Endothelial cell of umbilical vein (primary cell): ENCODE data around the gene ZBTB20. TPM values are rescaled to one million over a fixed set of nuclear protein-coding genes. Genes with fewer than 3 reads are reported as not detected.

ENCODE experiments used
- BruUV-seq: library from RNA; stranded (reverse); fragments of 400-500 nt; replicated peaks from 2 replicates; lab custom pipeline; 2021; lab: Mats Ljungman, UMichigan
- CTCF ChIA-PET: fragments of 300-600, 350-600 bp; sonication (Branson Sonifier 250); formaldehyde crosslinking; loops from one replicate; lab custom pipeline; 2021; ENCODE audit warnings: antibody characterized with exemption, inconsistent platforms; lab: Charles Lee
- POLR2A ChIA-PET: fragments of 300-600, 350-600 bp; sonication (Branson Sonifier 250); formaldehyde crosslinking; loops from one replicate; lab custom pipeline; 2021; ENCODE audit warnings: antibody characterized with exemption, inconsistent platforms; lab: Charles Lee
- DNase-seq: peaks from one replicate; pipeline ENCODE4 v3.0.0-alpha.2; 2011; ENCODE audit warnings: low read depth, low spot score
- FAIRE-seq: peaks from 2 replicates; lab custom pipeline; 2011; peaks lifted over from hg19 to GRCh38; lab: Jason Lieb, UNC
- H2AFZ ChIP-seq: 2 replicates; pipeline ENCODE4 v1.6.0; 2012; ENCODE audit warnings: low read depth, low read length, control low read depth, inconsistent platforms
- H3K27ac ChIP-seq: 2 replicates; pipeline ENCODE4 v1.5.1; 2011; ENCODE audit warnings: low read depth, mild to moderate bottlenecking, control low read depth, low read length, moderate library complexity; ENCODE audit not compliant: insufficient read depth
- H3K27me3 ChIP-seq, 2 experiments: 2 replicates each; pipeline versions ENCODE4 v1.6.0 to v1.6.1; 2011; ENCODE audit warnings: low read length in 2 of 2, mixed read lengths in 1 of 2; ENCODE audit not compliant: control insufficient read depth in 2 of 2, insufficient read depth in 2 of 2
- H3K36me3 ChIP-seq, 2 experiments: 2 replicates in 1 of 2; 3 replicates in 1 of 2; pipeline ENCODE4 v1.5.1; 2011; ENCODE audit warnings: low read length in 2 of 2, mild to moderate bottlenecking in 1 of 2, moderate library complexity in 1 of 2; ENCODE audit not compliant: control insufficient read depth in 2 of 2, insufficient read depth in 2 of 2; ENCODE audit errors: extremely low read depth in 1 of 2
- H3K4me1 ChIP-seq: 3 replicates; pipeline ENCODE4 v1.5.1; 2011; ENCODE audit warnings: mild to moderate bottlenecking, low read length; ENCODE audit not compliant: control insufficient read depth, insufficient read depth; ENCODE audit errors: extremely low read depth
- H3K4me2 ChIP-seq: 2 replicates; pipeline ENCODE4 v1.6.1; 2011; ENCODE audit warnings: low read length, control low read depth, mixed read lengths; ENCODE audit not compliant: insufficient read depth
- H3K4me3 ChIP-seq, 3 experiments: fragments of 200-600 bp in 1 of 3; sonication (generic), shearing (Covaris generic) in 1 of 3; replicated peaks in 1 of 3; 2 replicates each; pipeline ENCODE4 v1.5.1; 2011 to 2016; ENCODE audit warnings: control low read depth in 3 of 3, low read length in 3 of 3, mild to moderate bottlenecking in 2 of 3, inconsistent platforms in 1 of 3, low read depth in 1 of 3, moderate library complexity in 1 of 3; ENCODE audit not compliant: insufficient read depth in 1 of 3
- H3K79me2 ChIP-seq: 2 replicates; pipeline ENCODE4 v1.6.0; 2012; ENCODE audit warnings: low read length, inconsistent platforms; ENCODE audit not compliant: control insufficient read depth, insufficient read depth
- H3K9ac ChIP-seq: replicated peaks from 2 replicates; pipeline ENCODE3; 2011; ENCODE audit warnings: low read length, control low read depth; ENCODE audit not compliant: insufficient read depth; ENCODE audit errors: extremely low read depth
- H3K9me1 ChIP-seq: replicated peaks from 3 replicates; pipeline ENCODE4 v1.6.0; 2011; ENCODE audit warnings: mild to moderate bottlenecking, low read length; ENCODE audit not compliant: control insufficient read depth, insufficient read depth; ENCODE audit errors: extremely low read depth
- H3K9me3 ChIP-seq: replicated peaks from 2 replicates; pipeline ENCODE4 v1.5.1; 2012; ENCODE audit warnings: low read length, inconsistent platforms; ENCODE audit not compliant: control insufficient read depth, insufficient read depth
- H4K20me1 ChIP-seq: replicated peaks from 2 replicates; pipeline ENCODE3; 2011; ENCODE audit warnings: mild to moderate bottlenecking, low read length; ENCODE audit not compliant: control insufficient read depth, insufficient read depth; ENCODE audit errors: extremely low read depth
- EZH2 ChIP-seq: IDR thresholded peaks from 2 replicates; pipeline ENCODE4 v1.6.1; 2012; ENCODE audit warnings: borderline replicate concordance, low read depth, mild to moderate bottlenecking, moderate library complexity, low read length, inconsistent platforms; ENCODE audit not compliant: severe bottlenecking
- GATA2 ChIP-seq: IDR thresholded peaks from 2 replicates; pipeline ENCODE4 v1.7.0; 2011; ENCODE audit warnings: low read depth, mild to moderate bottlenecking, moderate library complexity, mixed read lengths, low read length; ENCODE audit not compliant: insufficient read length, insufficient read depth
- JUN ChIP-seq: IDR thresholded peaks from 2 replicates; pipeline ENCODE4 v1.6.1; 2011; ENCODE audit warnings: borderline replicate concordance, low read depth; ENCODE audit not compliant: insufficient read length, insufficient read depth
- MYC ChIP-seq: IDR thresholded peaks from one replicate; pipeline ENCODE4 v1.6.1; 2011; ENCODE audit warnings: mild to moderate bottlenecking, low read depth, low read length
- POLR2A ChIP-seq: IDR thresholded peaks from 2 replicates; pipeline ENCODE4 v1.6.1; 2012; ENCODE audit warnings: low read depth, mild to moderate bottlenecking, control low read depth, low read length
- dilution Hi-C: fragments of 300-500 bp; cut with MboI; formaldehyde crosslinking; loops from one replicate; pipeline ENCODE4 v1.15.0; 2019; ENCODE audit warnings: low sequenced_read_pairs; ENCODE audit not compliant: extremely low pct_ligation_motif_present
- intact Hi-C: fragments of 100-400 bp; cut with micrococcal nuclease; formaldehyde crosslinking; loops from one replicate; pipeline ENCODE4 v1.10.0; 2022
- polyA plus RNA-seq, 4 experiments: library from polyadenylated mRNA; depleted of rRNA in 3 of 4; stranded (reverse) in 3 of 4; unstranded in 1 of 4; fragments of >200 nt; gene quantifications; 2 replicates each; pipeline versions ENCODE4 v1.2.1 to v1.2.3, GENCODE V29; 2011 to 2012; ENCODE audit warnings: missing spikeins in 1 of 4
- total RNA-seq: library from RNA; stranded (reverse); gene quantifications from 2 replicates; pipeline ENCODE4 v1.2.3, GENCODE V29; 2021
- TF ChIP-seq, protein P1 (sequence below): IDR thresholded peaks from 2 replicates; pipeline ENCODE4 v1.6.1; 2011; ENCODE audit not compliant: insufficient read depth, insufficient read length

The ZBTB20 gene
- total and polyA plus RNA-seq, 2 donors (not counting 3 experiments of a cell fraction or from before 2014, with no cell fraction given): 2.1 to 20.5 TPM

DNA sequence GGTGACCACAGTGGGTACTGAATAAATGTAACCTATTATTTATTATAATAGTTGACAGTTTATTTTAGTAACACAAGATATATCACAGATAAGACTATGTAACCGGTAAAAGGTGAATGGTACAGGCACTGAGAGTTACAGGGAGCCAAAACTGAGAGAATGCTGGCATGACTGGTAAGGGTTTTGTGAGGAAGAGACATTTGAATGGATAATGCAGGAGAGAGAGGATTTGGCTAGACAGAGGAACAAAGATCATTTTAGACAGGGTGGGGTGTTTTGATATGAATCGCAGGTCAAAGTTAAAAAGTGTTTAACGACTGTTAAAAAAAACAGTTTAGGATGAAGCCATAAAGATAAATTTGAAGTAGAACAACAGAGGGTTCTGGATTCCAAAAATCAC lies 421.1 kb downstream of the ZBTB20 start:
- Histone ChIP-seq H3K36me3 (no peaks in the 10 kb centered on the region), H2AFZ (no peak overlapping the region), H3K9ac (no peak overlapping the region), H3K27me3 (no peaks in the 10 kb centered on the region), H3K4me1 (no peaks in the 10 kb centered on the region), H3K4me3 (no peak overlapping the region), H3K9me1 (no peaks in the 10 kb centered on the region), H3K4me2 (no peak overlapping the region), H3K79me2 (no peaks in the 10 kb centered on the region), H3K27ac (no peak overlapping the region), H4K20me1 (no peaks in the 10 kb centered on the region), H3K9me3 (no peaks in the 10 kb centered on the region)
- TF ChIP-seq POLR2A (no peak), GATA2 (no peak), MYC (no peak)
- ChIA-PET POLR2A (no interaction called here), CTCF (no interaction called here)
- dilution Hi-C loops: no loop called here
- intact Hi-C loops: no loop called here
- BruUV-seq: no TSS peak
- no peak for DNase-seq
- FAIRE-seq: no peak

GRCh38 chr3:114722530-114722929 lies 424.6 kb downstream of the ZBTB20 start:
- Histone ChIP-seq H3K79me2 (no peaks in the 10 kb centered on the region), H3K36me3 (no peaks in the 10 kb centered on the region), H3K27me3 (no peaks in the 10 kb centered on the region), H3K4me2 (no peak overlapping the region), H4K20me1 (no peaks in the 10 kb centered on the region), H3K9me3 (no peaks in the 10 kb centered on the region), H2AFZ (no peak overlapping the region), H3K27ac (no peak overlapping the region), H3K9ac (no peak overlapping the region), H3K9me1 (no peaks in the 10 kb centered on the region), H3K4me3 (no peak overlapping the region), H3K4me1 (no peaks in the 10 kb centered on the region)
- BruUV-seq: no TSS peak
- dilution Hi-C loops (no loop called here), intact Hi-C loops (no loop called here)
- no peak for DNase-seq
- ChIA-PET POLR2A (no interaction called here), CTCF (no interaction called here)
- FAIRE-seq: no peak
- TF ChIP-seq JUN: no peak
- no peak for TF ChIP-seq MYC
- no peak for TF ChIP-seq EZH2
- TF ChIP-seq, protein P1, sequence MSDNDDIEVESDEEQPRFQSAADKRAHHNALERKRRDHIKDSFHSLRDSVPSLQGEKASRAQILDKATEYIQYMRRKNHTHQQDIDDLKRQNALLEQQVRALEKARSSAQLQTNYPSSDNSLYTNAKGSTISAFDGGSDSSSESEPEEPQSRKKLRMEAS: no peak
